Muscle layer of colon (tissue), 2 donors: ENCODE results near the gene SNU13.

Source experiments
- H3K27ac ChIP-seq: one replicate; pipeline ENCODE4 v1.7.0; 2013; ENCODE audit warnings: low read depth, mild to moderate bottlenecking, low read length, moderate library complexity
- H3K27me3 ChIP-seq, 2 donors: one replicate each; pipeline ENCODE4 v1.7.0; 2013; ENCODE audit warnings: low read length in 2 of 2, mild to moderate bottlenecking in 2 of 2; ENCODE audit not compliant: insufficient read depth in 2 of 2, control insufficient read depth in 1 of 2
- H3K36me3 ChIP-seq: one replicate; pipeline ENCODE4 v1.7.0; 2013; ENCODE audit warnings: mild to moderate bottlenecking, low read length; ENCODE audit not compliant: insufficient read depth
- H3K4me1 ChIP-seq: one replicate; pipeline ENCODE4 v1.7.0; 2013; ENCODE audit warnings: mild to moderate bottlenecking, low read length; ENCODE audit not compliant: insufficient read depth
- H3K4me3 ChIP-seq, 2 donors: one replicate each; pipeline ENCODE4 v1.7.0; 2013; ENCODE audit warnings: low read length in 2 of 2, low read depth in 1 of 2, mild to moderate bottlenecking in 1 of 2, moderate library complexity in 1 of 2
- H3K9ac ChIP-seq: one replicate; pipeline ENCODE4 v1.7.0; 2013; ENCODE audit warnings: low read length
- H3K9me3 ChIP-seq: one replicate; pipeline ENCODE4 v1.7.0; 2013; ENCODE audit warnings: mild to moderate bottlenecking, low read length
- donor health status: abdominal sarcoma.
- donor health status: Adenocarcinoma of cecum.

Gene SNU13

GRCh38 chr22:41659941-41660340, 28.7 kb downstream of the SNU13 start:
- H3K27ac ChIP-seq = no peak overlapping the region
- peaks cover 80% of the 10 kb centered on the region for H3K36me3 ChIP-seq

GRCh38 chr22:41658869-41659268, 29.8 kb downstream of the SNU13 start:
- Histone ChIP-seq H3K27me3 (no peaks in the 10 kb centered on the region), H3K9ac (no peak overlapping the region), H3K9me3 (no peaks in the 10 kb centered on the region), H3K36me3 (peaks cover 83% of the 10 kb centered on the region), H3K4me1 (no peaks in the 10 kb centered on the region), H3K4me3 (no peak overlapping the region), H3K27ac (no peak overlapping the region)

More at GRCh38 chr22:41659941-41660340, 28.7 kb downstream of the SNU13 start:
- no peaks in the 10 kb centered on the region for H3K9me3 ChIP-seq
- H3K9ac ChIP-seq = no peak overlapping the region
- H3K4me1 ChIP-seq = no peaks in the 10 kb centered on the region
- H3K4me3 ChIP-seq = no peak overlapping the region
- no peaks in the 10 kb centered on the region for H3K27me3 ChIP-seq

- H3K4me1 ChIP-seq = no peaks in the 10 kb centered on the region
- no peaks in the 10 kb centered on the region for H3K27me3 ChIP-seq
- no peak overlapping the region for H3K4me3 ChIP-seq
- H3K9ac ChIP-seq = no peak overlapping the region
- no peaks in the 10 kb centered on the region for H3K9me3 ChIP-seq
- no peak overlapping the region for H3K27ac ChIP-seq
- H3K36me3 ChIP-seq = peaks cover 83% of the 10 kb centered on the region
These were observed 31.0 kb downstream of the SNU13 start for GRCh38 chr22:41657709-41658108.

GRCh38 chr22:41656556-41656955, 32.1 kb downstream of the SNU13 start:
- Histone ChIP-seq H3K27ac (no peak overlapping the region), H3K36me3 (peaks cover 84% of the 10 kb centered on the region), H3K9ac (no peak overlapping the region), H3K4me3 (no peak overlapping the region), H3K4me1 (no peaks in the 10 kb centered on the region), H3K9me3 (no peaks in the 10 kb centered on the region), H3K27me3 (no peaks in the 10 kb centered on the region)

- Histone ChIP-seq H3K36me3 (peaks cover 74% of the 10 kb centered on the region), H3K9ac (no peak overlapping the region), H3K4me3 (no peak overlapping the region), H3K27ac (no peak overlapping the region), H3K4me1 (no peaks in the 10 kb centered on the region), H3K27me3 (no peaks in the 10 kb centered on the region), H3K9me3 (no peaks in the 10 kb centered on the region)
These were observed 34.3 kb downstream of the SNU13 start for GRCh38 chr22:41654322-41654721.

- Histone ChIP-seq H3K27me3 (no peaks in the 10 kb centered on the region), H3K36me3 (peaks cover 67% of the 10 kb centered on the region), H3K27ac (no peak overlapping the region), H3K9me3 (no peaks in the 10 kb centered on the region), H3K4me1 (no peaks in the 10 kb centered on the region), H3K4me3 (no peak overlapping the region), H3K9ac (no peak overlapping the region)
These were observed 37.8 kb downstream of the SNU13 start for GRCh38 chr22:41650821-41651220.

- H3K9me3 ChIP-seq = no peaks in the 10 kb centered on the region
- peaks cover 67% of the 10 kb centered on the region for H3K36me3 ChIP-seq
- no peaks in the 10 kb centered on the region for H3K27me3 ChIP-seq
- no peak overlapping the region for H3K4me3 ChIP-seq
- no peak overlapping the region for H3K27ac ChIP-seq
- H3K9ac ChIP-seq = no peak overlapping the region
- no peaks in the 10 kb centered on the region for H3K4me1 ChIP-seq
These were observed 38.4 kb downstream of the SNU13 start for GRCh38 chr22:41650229-41650628.

GRCh38 chr22:41648432-41648831, 40.2 kb downstream of the SNU13 start:
- Histone ChIP-seq H3K9me3 (no peaks in the 10 kb centered on the region), H3K27me3 (no peaks in the 10 kb centered on the region), H3K27ac (no peak overlapping the region), H3K36me3 (peaks cover 50% of the 10 kb centered on the region), H3K9ac (no peak overlapping the region), H3K4me3 (no peak overlapping the region), H3K4me1 (no peaks in the 10 kb centered on the region)

GRCh38 chr22:41647771-41648170, 40.9 kb downstream of the SNU13 start:
- Histone ChIP-seq H3K9me3 (no peaks in the 10 kb centered on the region), H3K4me1 (no peaks in the 10 kb centered on the region), H3K27ac (no peak overlapping the region), H3K4me3 (no peak overlapping the region), H3K27me3 (no peaks in the 10 kb centered on the region), H3K36me3 (peaks cover 50% of the 10 kb centered on the region), H3K9ac (no peak overlapping the region)

GRCh38 chr22:41642331-41643110, 46.1 kb downstream of the SNU13 start:
- Histone ChIP-seq H3K4me3 (no peak overlapping the region), H3K36me3 (peaks cover 56% of the 10 kb centered on the region), H3K9me3 (no peaks in the 10 kb centered on the region), H3K4me1 (no peaks in the 10 kb centered on the region), H3K27ac (no peak overlapping the region), H3K27me3 (no peaks in the 10 kb centered on the region), H3K9ac (no peak overlapping the region)

GRCh38 chr22:41641854-41642253, 46.8 kb downstream of the SNU13 start:
- Histone ChIP-seq H3K27me3 (no peaks in the 10 kb centered on the region), H3K9me3 (no peaks in the 10 kb centered on the region), H3K27ac (no peak overlapping the region), H3K4me3 (no peak overlapping the region), H3K36me3 (peaks cover 57% of the 10 kb centered on the region), H3K9ac (no peak overlapping the region), H3K4me1 (no peaks in the 10 kb centered on the region)

GRCh38 chr22:41638748-41639147, 49.9 kb downstream of the SNU13 start:
- H3K27ac ChIP-seq = no peak overlapping the region
- H3K9ac ChIP-seq = no peak overlapping the region
- H3K4me3 ChIP-seq = no peak overlapping the region
- H3K36me3 ChIP-seq = peaks cover 73% of the 10 kb centered on the region
- H3K27me3 ChIP-seq = no peaks in the 10 kb centered on the region
- no peaks in the 10 kb centered on the region for H3K4me1 ChIP-seq
- H3K9me3 ChIP-seq = no peaks in the 10 kb centered on the region
